Activated naive CD8-positive, alpha-beta T cell treated with anti-CD3 and anti-CD28 coated beads, Interleukin-2, amount 50 U/mL, for 16 hours (primary cell): ENCODE results near the gene PODN.

Source experiments
- DNase-seq: peaks from one replicate; pipeline ENCODE4 v3.0.0-alpha.2; 2020; ENCODE audit warnings: low read depth, low spot score

Gene PODN

DNA sequence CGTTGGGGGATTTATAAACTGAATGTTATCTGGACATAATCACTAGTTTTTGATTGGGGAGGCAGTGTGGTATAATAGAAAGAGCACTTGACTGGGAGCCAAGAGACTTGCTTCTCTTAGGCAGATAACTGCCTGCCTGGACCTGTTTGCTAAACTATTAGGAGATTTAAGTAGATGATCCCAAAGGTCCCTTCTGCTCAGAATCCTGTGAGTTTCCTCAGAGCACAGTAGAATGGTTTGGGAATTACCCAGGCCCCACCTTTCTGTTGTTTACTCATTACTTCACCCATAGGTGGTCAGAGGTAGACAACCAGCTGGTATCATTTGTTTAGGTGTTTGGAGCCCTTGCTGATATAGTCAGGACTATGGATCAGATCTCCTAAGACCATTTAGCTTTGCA lies 10.3 kb upstream of the PODN start:
- no peak for DNase-seq

DNA sequence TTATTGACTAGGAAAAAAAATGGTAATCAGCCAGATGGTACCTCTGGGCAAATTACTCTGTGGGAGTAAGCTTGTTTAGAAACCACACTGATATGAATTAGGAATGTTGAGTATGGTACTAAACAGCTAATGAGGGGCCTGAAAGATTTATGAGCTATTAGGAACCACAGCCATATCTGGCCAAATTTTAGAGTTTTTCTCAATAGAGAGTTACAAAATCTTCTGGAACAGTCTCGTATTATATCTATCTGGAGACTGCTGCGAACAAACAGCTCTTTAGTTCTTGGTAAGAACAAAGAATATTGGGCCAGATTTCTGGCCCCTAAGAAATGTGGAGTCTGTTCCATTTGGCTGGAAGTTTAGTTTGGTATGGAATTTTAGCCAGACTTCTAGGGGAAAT lies 4.9 kb upstream of the PODN start:
- no peak for DNase-seq

DNA sequence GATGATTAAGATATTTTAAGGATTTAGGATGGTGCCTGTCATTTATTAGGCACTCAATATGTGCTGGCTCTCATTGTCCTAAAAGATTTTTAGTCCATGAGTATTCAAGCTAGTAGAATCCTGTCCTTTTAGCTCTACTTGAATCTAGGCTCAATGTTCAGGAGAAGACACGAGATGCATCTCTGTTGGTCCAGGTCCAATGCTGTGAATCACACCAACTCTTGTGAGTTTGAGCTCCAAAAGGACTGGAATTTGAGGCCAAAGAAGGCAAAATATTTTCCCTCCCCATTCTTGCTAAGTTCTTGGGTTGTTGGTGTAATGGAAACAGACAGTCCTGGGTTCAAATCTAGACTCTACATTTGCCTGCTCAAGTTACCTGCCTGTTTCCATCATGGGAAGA lies 1.4 kb upstream of the PODN start:
- no peak for DNase-seq

DNA sequence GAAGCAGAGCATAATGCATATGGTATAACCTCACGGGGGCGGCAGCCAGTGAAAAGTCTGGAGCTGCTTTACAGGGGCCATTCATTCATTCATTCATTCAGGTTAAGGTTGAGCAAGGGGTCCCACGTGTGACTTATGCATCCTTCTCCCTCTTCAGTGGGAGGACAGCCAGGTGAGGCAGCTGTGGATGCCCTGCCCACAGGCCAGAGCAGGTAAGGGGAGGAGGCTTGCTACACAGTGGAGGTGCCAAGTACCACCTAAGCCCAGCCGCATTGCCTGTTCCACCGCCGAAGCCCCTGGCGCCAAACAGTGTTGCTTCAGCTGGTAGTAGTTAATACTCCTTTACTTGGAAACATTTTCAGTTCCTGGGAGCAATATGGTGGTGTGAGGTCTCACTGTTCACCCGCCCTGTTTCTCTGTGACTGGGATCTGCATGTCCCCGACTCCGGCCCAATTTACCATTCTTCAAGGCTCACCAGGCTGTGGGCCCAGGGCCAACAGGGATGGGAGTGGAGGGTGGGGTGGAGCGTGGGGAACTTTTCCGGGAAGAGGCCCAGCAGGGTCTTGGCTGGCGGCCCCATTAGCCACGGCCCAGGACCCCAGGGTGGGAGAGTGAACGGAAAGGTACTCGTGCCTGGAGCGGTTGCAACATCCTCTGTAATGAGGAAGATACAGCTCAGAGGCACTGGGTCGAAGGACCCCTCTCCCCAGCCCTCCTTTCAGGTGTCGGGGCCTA lies 722 bp upstream of the PODN start:
- no peak for DNase-seq

DNA sequence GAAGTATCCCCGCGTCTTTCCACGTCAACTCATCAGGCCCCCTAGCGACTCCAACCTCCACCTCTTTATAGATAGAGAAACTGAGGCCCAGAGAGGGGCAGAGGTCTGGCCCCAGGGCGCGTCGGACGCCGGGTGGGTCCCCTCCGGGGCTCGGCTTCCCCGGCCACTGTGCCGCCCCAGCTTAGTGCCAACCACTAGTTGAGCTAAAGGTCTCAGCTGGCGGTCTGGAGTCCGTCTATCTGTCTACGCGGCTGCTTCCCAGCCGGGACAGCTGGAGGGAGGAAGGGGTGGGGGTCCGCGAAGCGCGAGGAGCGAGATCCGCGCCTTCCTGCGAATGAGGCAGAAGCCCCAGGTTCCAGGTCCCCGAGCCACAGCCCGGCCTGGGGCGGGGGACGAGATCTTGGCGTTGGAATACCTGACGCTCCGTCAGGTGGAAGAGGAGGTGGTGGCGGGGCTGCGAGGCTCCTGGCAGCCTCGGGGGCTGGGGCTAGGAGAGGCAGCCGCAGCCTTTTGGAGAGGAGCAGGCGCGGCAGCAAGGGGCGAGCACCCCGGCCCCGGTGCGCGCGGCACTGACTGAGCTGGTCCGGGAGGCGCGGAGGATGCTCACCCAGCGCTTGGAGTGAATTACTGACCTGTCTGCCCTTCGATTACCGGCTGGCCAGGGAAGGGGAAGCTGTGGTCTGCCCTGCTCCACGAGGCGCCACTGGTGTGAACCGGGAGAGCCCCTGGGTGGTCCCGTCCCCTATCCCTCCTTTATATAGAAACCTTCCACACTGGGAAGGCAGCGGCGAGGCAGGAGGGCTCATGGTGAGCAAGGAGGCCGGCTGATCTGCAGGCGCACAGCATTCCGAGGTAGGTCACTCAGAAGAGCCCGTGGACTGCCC lies 937 bp downstream of the PODN start:
- no peak for DNase-seq

DNA sequence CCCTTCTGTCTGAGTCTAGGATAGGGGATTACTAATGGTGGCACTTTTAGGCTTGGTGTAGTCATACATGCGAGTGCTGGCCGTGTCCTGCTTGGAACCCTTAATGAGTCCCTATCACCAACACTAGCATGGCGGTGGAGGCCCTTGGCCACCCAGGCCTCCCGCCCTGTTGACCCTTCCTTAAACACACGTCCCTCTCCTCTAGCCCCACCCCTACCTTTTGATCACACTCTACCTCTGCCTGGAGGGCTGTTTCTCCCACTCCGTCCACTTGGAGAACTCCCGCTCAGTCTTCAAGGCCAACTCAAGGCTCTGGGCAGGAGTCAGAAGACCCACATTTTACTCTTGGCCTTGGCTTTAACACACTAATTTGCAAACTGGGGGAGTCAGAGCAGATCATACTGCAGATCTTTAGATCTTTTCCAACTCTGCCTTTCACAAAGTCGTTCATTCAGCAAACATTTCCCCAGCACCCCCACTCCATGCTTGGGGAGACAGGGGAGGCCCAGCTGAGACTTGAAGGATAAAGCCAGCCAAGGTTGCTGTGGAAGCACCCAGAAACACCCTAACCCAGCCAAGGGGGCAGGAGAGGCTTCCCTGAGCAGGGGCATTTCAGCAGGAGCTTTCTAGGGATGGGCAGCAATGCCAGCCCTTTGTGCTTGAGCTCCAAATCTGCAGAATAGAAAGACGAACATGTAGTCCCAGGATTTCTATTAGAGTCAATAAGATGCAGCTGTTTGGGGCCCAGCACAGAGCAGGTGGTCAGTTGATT lies 1.9 kb downstream of the PODN start:
- DNase-seq: no peak

DNA sequence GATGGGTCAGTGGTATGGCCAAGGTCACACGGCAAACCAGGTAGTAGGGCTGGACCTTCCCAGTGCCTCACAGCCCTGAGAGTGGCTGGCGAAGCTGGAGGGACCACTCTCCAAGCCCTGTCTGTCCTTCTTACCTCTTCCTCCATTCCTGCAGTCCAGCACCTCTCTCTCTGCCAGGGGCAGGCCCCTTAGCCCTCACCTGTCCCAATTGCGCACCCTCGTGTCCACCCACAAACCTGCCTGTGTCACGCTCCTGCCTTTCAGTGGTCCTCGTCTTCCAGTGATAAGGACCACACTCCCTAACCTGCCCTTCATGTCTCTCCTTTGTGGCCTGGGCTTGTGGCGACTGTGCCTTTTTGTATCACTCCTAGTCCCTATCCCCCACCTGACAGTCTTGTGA lies 3.4 kb downstream of the PODN start:
- no peak for DNase-seq

DNA sequence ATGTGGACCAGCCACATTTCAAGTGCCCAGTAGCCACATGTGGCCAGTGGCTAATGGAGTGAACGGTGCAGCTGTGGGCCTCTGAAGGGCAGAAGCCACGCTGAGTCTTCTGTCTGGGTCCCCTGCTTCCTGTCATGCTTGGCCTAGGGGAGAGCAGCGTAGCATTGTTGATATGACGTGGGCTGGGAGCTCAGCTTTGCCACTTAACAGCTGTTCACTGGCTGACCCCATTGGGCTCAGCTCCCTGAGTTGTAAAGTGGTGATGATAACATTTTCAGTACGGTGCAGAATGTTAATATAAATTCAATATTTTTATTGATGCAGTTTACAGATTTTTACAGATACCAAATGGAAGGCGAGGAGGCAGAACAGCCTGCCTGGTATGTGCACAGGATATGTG lies 4.5 kb downstream of the PODN start:
- DNase-seq: no peak

DNA sequence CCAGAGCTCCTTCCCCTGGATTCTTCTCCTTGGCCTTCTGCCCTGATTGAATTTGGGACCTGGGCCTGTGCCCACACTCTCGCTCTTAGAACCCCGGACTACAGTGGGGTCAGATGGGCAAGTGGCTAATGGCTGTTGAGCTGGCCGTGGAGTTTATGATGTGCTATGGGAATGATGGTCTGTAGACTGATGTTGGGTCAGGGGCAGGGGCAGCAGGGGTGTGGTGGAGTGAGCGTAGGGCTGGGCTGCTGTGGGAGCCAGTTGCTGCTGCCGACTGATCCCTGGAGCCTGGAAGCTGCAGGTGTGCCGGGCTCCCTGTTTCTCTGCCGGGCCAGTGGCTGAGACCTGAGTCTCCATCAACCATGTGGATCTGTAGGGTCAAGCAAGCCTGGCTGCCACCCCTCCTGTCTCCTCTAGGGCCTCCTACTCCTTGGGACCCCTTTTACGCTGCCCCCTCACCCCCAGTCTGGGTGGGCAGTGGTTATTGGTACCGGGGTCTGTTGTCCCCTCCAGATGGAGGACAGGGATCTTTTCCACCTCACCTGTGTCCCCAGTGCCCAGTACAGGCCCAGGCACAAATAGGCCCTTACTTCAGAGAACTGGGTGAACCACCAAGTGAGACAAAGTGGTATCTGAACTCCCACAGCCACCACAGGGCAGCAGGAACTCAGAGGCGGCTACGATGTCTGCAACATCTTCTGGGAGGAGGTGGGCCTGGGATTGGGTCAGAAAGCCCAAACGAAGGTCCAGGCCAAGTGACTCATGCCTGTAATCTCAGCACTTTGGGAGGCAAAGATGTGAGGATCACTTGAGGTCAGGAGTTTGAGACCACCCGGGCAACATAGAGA lies 5.1 kb downstream of the PODN start:
- DNase-seq: no peak

DNA sequence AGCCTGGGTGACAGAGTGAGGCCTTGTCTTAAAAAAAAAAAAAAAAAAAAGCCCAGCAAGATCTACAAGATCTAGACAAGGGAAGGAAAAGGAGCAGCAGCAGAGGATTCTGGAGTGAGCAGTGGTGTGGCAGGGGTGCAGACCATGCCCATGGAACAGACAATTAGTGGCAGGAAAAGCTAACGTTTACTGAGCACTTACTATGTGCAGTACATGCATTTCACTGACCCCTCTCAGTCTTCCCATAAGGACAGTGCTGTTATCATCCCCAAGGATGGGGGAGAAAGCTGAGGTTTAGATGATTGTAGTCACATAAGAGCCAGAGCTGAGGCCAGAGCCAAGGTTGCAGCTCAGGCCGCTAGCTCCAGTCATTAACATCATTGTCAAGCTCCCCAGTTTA lies 5.9 kb downstream of the PODN start:
- DNase-seq: no peak

DNA sequence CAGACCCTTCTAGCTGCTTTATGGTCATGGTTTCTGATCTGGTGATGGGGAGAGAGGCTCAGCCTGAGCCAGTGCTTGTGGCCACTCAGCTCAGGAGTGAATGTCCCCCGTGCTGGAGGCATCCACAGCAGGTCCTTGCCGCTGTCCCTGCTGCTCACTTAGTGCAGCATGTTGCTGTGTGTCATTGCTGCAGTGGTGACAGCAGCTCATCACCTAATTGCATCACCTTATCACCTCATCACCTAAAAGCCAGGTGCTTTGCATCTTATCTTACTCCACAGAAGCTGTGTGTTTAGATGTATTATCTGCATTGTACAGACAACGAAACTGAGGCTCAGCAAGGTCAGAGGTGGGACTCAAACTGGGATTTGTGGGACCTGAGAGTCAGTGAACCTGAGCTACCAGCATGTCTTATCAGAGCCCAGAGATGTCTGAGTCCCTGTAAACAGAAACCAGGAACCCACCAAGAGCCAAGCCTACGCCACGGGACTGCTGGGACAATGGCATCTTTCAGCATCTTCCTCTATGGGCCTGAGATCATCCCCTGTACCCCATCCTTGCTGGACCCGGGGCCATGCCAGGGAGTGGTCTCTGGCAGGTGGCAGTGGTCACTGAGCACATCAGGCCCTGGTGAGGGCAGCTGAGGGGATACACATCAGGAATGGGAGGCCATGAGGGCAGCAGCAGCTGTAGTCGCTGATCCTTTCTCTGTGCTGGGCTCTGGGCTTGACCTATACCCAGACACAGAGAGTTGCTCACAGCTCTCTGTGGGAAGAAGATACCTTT lies 6.5 kb downstream of the PODN start:
- DNase-seq: no peak

DNA sequence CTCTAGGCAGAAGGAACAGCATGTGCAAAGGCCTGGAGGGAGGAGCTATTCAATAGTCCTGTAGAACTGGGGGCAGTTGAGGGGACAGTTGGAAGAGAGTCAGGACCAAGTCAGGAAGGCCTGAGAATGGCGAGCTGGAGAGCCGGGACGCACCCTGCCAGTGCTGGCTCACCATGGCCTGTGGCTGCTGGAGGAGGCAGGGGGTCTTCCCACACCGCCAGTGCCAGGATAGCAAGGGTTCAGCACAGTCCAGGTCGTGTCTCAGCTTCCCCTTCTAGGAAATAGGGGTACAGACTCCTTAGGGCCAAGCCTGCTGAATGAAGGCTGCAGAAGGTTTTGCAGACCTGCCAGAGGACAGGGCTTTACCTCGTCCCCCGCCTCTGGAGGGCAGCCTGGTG lies 7.3 kb downstream of the PODN start:
- no peak for DNase-seq

DNA sequence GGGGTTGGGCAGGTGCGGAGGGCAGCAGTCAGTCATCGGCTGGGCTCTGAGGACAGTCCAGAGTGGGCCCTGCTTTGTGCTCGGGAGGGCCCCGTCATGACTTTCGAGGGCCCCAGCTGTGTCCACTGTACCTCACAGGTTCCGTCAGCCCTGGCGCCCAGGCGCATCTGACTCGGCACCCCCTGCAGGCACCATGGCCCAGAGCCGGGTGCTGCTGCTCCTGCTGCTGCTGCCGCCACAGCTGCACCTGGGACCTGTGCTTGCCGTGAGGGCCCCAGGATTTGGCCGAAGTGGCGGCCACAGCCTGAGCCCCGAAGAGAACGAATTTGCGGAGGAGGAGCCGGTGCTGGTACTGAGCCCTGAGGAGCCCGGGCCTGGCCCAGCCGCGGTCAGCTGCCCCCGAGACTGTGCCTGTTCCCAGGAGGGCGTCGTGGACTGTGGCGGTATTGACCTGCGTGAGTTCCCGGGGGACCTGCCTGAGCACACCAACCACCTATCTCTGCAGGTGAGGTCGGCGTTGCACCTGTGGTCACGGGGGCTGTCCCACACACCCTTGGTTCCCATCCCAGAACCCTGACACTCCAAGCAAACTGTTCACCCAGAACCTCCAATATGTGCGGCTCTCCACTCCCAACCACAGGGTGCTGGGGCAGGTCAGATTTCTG lies 7.8 kb downstream of the PODN start:
- no peak for DNase-seq

DNA sequence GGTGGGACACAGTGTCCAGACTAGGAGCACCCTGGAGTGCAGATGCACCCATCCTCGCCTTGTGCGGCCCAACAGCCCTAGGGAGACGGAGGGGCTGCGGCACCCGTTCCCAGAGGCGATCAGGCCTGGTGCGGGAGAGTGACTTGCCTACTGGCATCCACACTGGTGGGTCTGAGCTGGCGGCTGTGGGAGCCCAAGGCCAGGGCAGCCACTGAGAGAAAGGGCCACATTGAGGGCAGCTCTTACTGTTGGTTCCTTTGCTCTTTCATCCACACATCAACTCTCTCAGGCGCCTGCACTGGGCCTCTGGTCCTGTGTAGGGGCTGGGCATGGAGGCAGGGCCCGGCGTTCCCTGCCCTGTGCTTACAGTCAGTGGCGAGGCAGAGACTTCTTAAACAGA lies 8.6 kb downstream of the PODN start:
- no peak for DNase-seq

DNA sequence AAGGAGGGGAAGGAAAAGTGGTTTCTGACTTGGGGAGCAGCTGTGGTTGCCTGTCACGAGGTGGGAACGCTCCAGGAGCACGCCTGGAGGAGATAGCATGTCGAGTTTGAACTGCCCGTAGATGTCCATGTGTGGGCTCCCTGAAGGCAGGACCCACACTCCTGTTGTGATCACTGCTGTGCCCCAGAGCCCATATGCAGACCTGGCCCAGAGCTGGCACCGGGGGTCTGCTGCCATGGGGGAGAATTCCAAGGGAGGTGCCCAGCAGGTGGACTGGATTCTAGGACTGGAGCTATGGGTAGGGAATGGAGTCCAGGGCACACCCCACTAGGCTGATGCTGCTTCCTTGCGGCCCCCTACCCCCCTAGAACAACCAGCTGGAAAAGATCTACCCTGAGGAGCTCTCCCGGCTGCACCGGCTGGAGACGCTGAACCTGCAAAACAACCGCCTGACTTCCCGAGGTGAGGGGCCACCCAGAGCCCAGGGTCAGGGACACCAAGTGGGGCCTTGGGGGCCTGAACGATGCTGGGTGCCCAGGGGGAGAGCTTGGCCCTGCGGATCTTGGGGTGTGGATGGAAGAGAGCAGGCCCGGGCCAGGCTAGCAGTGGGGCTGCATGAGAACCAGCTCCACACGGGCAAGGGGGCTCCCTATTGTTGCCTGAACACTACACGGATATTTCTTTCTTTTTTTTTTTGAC lies 9.3 kb downstream of the PODN start:
- no peak for DNase-seq

DNA sequence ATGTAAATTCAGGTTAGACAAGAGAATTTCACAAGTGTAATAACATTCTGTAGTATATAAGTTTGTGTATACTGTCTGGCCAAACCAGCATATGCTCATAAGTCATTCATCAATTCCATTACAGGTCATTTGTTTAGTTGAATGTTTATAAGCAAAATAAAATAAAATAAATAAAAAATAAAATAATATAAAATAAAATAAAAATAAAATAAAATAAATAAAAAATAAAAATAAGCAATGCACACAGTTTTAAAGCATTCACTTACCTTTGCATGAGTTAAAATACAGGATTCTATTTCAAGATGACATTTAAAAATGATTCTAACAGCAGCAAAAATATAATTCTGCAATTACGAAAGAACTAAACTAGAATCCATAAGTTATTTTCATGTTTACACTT lies 9.9 kb downstream of the PODN start:
- DNase-seq: no peak

DNA sequence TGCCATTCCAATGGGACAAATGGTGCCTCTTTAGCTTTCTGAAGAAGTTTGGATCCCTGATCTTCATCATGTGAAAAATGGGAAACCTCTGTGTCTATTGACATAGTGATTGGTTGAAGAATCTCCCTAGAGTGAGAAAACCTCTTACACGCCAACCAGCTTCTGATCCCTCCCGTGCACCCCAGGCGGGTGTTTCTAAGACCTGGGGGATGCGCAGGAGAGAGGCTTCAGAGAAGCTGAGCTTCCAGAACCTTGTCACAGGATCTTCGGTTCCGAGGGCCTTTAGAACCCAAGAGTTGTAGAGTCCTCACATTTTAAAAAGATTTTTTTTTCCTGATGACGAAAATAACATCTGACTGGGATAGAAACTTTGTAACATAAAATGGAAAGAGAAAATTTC lies 11.3 kb downstream of the PODN start:
- DNase-seq: no peak

DNA sequence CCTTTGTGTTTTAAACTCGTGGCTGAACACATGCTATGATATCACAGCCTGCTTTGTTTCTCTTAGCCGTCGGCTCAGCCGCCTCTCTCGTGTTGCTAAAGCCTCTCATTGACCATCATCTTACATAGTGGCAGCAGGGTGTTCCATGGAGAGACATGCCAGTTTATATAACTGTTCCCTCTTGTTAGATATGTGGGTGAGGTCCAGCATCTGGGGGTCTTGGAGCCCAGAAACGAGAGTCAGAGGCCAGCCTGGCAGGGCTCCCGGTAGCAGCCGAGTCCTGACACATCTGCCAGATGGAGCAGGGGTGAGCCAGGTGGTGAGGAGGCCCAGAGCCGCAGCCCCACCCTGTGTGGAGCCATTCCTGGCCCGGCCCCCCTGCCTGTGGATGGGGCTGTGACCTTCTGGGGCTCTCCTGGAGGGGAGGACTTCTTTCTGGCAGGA lies 11.9 kb downstream of the PODN start:
- DNase-seq: no peak
